Motor neuron (in vitro differentiated cells): ENCODE results near the gene NBPF20. TPM values are rescaled to one million over a fixed set of nuclear protein-coding genes. Genes with fewer than 3 reads are reported as not detected.
"Not testable (repeated sequence)": the region's sequence is repeated elsewhere in the genome, so short reads cannot be mapped to it uniquely, and the experiment has no call there.

ENCODE experiments used
- ATAC-seq, 8 experiments: fragments of 200-7000 bp; cut with Tn5 transposase; replicated peaks in 6 of 8; 2 replicates each; pipeline ENCODE4 v1.8.0; 2021; ENCODE audit warnings: mild to moderate bottlenecking in 8 of 8, moderate library complexity in 8 of 8
- H3K27ac ChIP-seq, 2 donors: fragments of 250-450 bp; sonication (Bioruptor Pico); 2 replicates each; pipeline ENCODE4 v1.9.0; 2021; ENCODE audit warnings: antibody characterized with exemption in 2 of 2, mild to moderate bottlenecking in 2 of 2, moderate library complexity in 1 of 2
- H3K4me1 ChIP-seq, 2 donors: fragments of 250-450 bp; sonication (Bioruptor Pico); replicated peaks in 1 of 2; 2 replicates each; pipeline ENCODE4 v1.6.1; 2021; ENCODE audit warnings: antibody characterized with exemption in 2 of 2, mild to moderate bottlenecking in 2 of 2, moderate library complexity in 1 of 2
- H3K4me3 ChIP-seq, 5 donors: fragments of 250-450 bp; sonication (Bioruptor Pico); 2 replicates each; pipeline ENCODE4 v1.9.0; 2021; ENCODE audit warnings: antibody characterized with exemption in 5 of 5, mild to moderate bottlenecking in 5 of 5, moderate library complexity in 4 of 5
- WGBS, 10 experiments: fragments of 450-650 bp; shearing (Covaris generic); methylation state at CpG; one replicate each; pipeline ENCODE4 v1.0.0; 2022; 5-methylcytosine and 5-hydroxymethylcytosine counted together
- in situ Hi-C, 9 experiments: fragments of 400-800 bp; cut with MboI; loops; one replicate each; pipeline ENCODE4 v1.15.0; 2021; ENCODE audit warnings: low sequenced_read_pairs in 9 of 9, low pct_unique_long_range_greater_than_20kb in 2 of 9; ENCODE audit not compliant: unreplicated experiment in 9 of 9
- total RNA-seq, 8 experiments: library from RNA; unstranded; fragments of 300-600 nt; gene quantifications; 2 replicates each; pipeline versions ENCODE4 v1.2.3 to v1.2.4, GENCODE V29; 2022

Gene NBPF20
- total RNA-seq, 8 experiments from 2014 or later: 2.1 to 6.4 (median 3.3) TPM

DNA sequence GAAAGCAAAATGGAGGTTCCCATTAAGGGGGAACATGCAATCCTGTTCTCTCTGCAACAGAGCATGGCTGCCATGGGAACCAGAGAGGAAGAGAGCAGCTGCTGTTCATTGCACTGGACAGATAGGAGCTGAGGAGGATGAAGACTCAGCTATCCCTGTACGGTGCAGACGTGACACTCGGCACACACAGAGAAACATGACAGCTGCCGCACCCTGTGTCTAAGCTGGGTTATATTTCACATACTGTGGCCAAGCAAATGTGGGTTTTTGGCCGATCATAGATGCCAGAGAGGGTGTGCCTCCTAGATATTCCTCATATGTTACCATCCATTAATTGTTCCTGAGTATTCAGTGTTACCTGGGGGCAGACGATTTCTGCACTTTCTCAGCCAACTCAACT is 24.7 kb downstream of the NBPF20 start:
- H3K27ac ChIP-seq, H3K4me3 ChIP-seq, in situ Hi-C loops, ATAC-seq, H3K4me1 ChIP-seq: not testable (repeated sequence)
- WGBS, 10 experiments: 90 to 100% methylated on average over 1 to 2 of the region's 6 CpGs; no CpG with 5 or more reads in 8 of the 10 experiments

Other genes with a start within 250 kb of the NBPF20 start
- gene PPIAL4D, start 183.4 kb downstream of the NBPF20 start, total RNA-seq: not detected
- gene GPR89A, start 182.4 kb upstream of the NBPF20 start, total RNA-seq: 10 to 100 TPM; 14.1 to 29.0 (median 23.7) TPM